LNCaP clone FGC (cell line): ENCODE results near the gene PRM1.

Source experiments
- DNase-seq: peaks from one replicate; pipeline ENCODE4 v3.0.0-alpha.2; 2011; ENCODE audit warnings: low read depth
- H3K4me3 ChIP-seq: 2 replicates; pipeline ENCODE4 v1.5.1; 2011; ENCODE audit warnings: mild to moderate bottlenecking, low read depth, low read length, control low read depth
- TF ChIP-seq, protein P1 (sequence below): IDR thresholded peaks from 2 replicates; pipeline ENCODE4 v1.5.1; 2012; ENCODE audit warnings: mild to moderate bottlenecking; ENCODE audit not compliant: control insufficient read depth, insufficient read depth; ENCODE audit errors: extremely low read depth

Gene PRM1

DNA sequence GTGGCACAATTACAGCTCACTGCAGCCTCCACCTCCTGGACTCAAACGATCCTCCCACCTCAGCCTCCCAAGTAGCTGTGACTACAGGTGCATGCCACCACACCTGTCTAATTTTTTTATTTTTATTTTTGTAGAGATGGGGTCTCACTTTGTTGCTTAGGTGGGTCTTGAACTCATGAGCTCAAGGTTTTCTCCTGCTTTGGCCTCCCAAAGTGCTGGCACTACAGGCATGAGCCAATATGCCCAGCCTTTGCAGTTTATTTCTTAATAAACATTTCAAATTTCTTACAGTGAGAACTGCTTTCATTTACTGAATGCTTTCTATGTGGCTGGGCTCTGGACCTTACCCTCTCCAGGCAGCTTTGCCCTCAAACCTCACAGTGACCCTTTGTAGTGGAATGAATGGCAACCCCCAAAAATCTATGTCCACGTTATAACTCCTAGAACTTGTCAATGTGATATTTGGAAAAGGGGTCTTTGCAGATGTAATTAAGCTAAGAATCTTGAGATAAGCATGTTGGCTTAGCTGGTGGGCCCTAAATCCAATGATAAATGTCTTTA is 10.4 kb downstream of the PRM1 start:
- DNase-seq: no peak
- no peak overlapping the region for H3K4me3 ChIP-seq
- TF ChIP-seq, protein P1, sequence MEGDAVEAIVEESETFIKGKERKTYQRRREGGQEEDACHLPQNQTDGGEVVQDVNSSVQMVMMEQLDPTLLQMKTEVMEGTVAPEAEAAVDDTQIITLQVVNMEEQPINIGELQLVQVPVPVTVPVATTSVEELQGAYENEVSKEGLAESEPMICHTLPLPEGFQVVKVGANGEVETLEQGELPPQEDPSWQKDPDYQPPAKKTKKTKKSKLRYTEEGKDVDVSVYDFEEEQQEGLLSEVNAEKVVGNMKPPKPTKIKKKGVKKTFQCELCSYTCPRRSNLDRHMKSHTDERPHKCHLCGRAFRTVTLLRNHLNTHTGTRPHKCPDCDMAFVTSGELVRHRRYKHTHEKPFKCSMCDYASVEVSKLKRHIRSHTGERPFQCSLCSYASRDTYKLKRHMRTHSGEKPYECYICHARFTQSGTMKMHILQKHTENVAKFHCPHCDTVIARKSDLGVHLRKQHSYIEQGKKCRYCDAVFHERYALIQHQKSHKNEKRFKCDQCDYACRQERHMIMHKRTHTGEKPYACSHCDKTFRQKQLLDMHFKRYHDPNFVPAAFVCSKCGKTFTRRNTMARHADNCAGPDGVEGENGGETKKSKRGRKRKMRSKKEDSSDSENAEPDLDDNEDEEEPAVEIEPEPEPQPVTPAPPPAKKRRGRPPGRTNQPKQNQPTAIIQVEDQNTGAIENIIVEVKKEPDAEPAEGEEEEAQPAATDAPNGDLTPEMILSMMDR: no peak

DNA sequence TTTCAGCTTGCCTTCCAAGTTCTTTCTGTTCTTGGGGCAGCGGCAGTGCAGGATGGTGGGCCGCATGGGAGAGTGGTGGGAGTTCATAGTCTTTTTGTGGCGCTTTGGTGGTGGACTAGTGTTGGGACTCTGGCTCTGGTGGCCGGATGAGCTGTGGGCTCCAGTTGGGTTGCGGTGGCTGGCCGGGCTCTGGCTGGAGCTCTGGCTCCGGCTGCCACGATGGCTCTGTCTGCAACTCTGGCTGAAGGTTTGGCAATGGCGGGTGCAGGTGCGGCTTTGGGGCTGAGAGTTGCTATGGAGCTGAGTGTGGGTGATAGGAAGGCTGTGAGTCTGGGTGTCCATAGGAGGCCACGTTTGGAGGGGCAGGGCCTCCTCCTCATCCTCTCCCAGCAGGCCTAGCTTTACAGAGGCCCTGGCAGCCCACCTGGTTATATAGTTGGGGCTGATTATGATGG is 12.2 kb downstream of the PRM1 start, which contains the start of gene TNP2:
Gene TNP2 (minus strand): TSS at position 405 of the 455 bp plus-strand sequence. CDS start 63 bp downstream, at position 342.
- TF ChIP-seq, protein P1: no peak

DNA sequence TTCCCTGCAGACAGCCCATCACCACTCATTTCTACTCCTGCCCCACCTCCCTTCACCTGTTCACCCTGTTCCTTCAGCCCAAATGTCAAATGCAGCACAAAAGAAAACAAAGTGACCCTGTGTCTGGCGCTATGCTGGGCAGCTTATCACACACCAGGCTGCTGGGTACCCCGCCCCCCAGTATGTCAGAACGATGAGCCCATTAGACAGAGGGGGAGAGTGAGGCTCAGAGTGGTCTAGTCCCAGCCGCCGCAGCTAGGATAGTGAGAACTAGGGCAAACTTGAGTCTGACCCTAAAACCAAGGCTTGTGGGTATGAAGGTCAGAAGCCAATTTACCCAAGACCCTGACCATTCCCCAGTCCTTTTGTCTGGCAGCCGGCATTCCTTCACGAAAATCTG is 16.0 kb downstream of the PRM1 start:
- TF ChIP-seq, protein P1: no peak
- no peak for DNase-seq
- H3K4me3 ChIP-seq: no peak overlapping the region

More for the DNA sequence above, 12.2 kb downstream of the PRM1 start, which contains the start of gene TNP2:
- no peak within 1 kb of the TSS for H3K4me3 ChIP-seq
- no peak for DNase-seq

DNA sequence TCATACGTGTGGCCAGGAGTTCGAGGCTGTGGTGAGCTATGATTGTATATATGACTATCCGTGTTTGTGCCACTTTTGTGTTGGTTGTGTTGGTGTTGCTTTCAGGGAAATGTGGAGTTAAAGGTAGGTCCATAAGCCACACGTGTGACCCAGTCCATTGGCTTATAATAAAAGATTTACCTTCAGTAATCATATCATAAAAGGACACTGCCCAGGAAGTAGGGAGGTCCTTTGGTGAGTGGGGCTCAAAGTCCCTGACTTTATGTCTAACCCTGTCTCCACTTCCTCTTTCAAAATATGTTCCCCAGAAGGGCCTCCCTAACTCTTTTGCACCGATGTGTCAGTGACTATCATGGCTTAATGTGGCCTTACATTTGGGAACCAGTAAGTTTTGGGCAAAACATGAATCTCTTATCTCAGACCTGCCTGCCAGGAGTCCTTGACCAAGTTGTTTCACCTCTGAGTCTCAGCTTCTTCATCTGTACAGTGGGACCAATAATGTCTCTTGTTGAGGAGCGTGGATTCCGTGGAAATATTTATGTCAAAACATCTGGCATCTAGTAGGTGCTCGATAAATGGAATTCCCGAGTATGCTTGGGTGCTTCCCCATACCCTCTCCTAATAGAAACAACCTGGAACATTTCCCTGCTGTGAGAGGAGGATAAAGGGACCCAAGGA is 16.8 kb downstream of the PRM1 start:
- TF ChIP-seq, protein P1: no peak

DNA sequence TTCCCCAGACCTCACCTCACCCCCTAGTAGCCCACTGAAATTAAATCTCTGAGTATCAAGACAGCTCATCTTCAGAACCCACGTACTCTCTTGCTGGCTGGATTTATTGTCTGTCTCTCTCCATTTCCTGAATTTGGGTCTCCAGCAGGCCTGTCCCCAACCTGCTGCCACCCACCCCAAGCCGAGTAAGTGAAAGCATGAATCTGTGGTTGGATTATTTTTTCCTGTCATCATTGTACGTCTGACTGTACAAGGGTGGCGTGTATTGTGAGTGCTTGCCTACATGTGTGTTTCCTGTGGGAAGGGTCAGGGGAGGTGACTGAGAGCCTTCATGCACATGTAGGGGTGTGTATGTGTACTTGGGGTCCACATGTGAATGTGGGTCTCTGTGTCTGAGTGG is 17.4 kb downstream of the PRM1 start:
- TF ChIP-seq, protein P1: no peak
- DNase-seq: no peak
- no peak overlapping the region for H3K4me3 ChIP-seq

More for the DNA sequence above, 16.8 kb downstream of the PRM1 start:
- no peak for DNase-seq
- H3K4me3 ChIP-seq: no peak overlapping the region

DNA sequence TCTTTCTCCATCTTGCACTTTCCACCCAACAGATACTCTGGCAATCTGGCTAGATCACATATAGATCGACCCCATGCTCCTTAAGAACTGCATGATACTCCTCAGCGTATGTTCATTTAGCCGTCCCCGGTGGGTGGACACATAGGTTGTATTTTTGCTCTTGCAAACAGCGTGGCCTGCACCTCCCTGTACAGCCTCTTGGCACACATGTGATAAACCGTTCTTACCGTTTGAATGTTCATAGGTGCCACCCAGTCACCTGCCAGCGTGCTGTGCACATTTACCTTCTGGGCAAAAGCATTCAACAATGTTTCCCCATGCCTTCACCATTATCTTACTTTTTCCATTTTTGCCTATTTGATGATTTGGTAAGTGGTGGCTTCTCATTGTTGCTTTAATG is 18.2 kb downstream of the PRM1 start:
- no peak overlapping the region for H3K4me3 ChIP-seq
- TF ChIP-seq, protein P1: no peak
- no peak for DNase-seq
